ENCODE data around the gene CRTAC1.

DNA sequence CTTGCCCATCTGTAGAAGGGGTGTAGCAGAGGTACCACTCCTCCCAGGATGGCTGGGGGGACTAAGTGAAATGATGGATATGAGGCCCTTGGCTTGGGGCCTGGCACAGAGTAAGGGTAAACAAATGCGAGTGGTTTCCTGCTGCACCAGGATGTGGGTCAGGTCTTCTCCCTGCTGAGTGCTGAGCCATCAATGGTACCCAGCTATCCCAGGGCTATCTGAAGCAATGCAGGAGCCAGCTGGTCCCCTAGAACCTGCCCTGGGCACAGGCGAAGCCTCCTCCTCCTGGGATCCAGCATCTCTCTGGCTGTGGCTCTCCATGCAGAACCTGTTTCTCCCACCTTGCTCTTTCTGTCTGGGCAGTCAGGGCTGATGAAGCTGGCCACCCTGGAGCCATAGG lies 201.7 kb downstream of the CRTAC1 start:
- no peak for TF ChIP-seq NR1H2 (CRISPR knock-in tag; IDR thresholded peaks at IDR 0.05)
- TF ChIP-seq TEAD1 (CRISPR knock-in tag; IDR thresholded peaks at IDR 0.05), result no peak
- no peak for TF ChIP-seq CREB1 (CRISPR knock-in tag; IDR thresholded peaks at IDR 0.05)
- no peak for TF ChIP-seq RELA (CRISPR knock-in tag; IDR thresholded peaks at IDR 0.05; ENCODE audit: borderline replicate concordance)
- TF ChIP-seq, protein P1, sequence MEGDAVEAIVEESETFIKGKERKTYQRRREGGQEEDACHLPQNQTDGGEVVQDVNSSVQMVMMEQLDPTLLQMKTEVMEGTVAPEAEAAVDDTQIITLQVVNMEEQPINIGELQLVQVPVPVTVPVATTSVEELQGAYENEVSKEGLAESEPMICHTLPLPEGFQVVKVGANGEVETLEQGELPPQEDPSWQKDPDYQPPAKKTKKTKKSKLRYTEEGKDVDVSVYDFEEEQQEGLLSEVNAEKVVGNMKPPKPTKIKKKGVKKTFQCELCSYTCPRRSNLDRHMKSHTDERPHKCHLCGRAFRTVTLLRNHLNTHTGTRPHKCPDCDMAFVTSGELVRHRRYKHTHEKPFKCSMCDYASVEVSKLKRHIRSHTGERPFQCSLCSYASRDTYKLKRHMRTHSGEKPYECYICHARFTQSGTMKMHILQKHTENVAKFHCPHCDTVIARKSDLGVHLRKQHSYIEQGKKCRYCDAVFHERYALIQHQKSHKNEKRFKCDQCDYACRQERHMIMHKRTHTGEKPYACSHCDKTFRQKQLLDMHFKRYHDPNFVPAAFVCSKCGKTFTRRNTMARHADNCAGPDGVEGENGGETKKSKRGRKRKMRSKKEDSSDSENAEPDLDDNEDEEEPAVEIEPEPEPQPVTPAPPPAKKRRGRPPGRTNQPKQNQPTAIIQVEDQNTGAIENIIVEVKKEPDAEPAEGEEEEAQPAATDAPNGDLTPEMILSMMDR (IDR thresholded peaks at IDR 0.05), result no peak
- TF ChIP-seq, protein P2, sequence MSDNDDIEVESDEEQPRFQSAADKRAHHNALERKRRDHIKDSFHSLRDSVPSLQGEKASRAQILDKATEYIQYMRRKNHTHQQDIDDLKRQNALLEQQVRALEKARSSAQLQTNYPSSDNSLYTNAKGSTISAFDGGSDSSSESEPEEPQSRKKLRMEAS (CRISPR knock-in tag; IDR thresholded peaks at IDR 0.05), result no peak
- no peak for TF ChIP-seq SP1 (CRISPR knock-in tag; conservative IDR thresholded peaks at IDR 0.05)
- TF ChIP-seq, protein P3, sequence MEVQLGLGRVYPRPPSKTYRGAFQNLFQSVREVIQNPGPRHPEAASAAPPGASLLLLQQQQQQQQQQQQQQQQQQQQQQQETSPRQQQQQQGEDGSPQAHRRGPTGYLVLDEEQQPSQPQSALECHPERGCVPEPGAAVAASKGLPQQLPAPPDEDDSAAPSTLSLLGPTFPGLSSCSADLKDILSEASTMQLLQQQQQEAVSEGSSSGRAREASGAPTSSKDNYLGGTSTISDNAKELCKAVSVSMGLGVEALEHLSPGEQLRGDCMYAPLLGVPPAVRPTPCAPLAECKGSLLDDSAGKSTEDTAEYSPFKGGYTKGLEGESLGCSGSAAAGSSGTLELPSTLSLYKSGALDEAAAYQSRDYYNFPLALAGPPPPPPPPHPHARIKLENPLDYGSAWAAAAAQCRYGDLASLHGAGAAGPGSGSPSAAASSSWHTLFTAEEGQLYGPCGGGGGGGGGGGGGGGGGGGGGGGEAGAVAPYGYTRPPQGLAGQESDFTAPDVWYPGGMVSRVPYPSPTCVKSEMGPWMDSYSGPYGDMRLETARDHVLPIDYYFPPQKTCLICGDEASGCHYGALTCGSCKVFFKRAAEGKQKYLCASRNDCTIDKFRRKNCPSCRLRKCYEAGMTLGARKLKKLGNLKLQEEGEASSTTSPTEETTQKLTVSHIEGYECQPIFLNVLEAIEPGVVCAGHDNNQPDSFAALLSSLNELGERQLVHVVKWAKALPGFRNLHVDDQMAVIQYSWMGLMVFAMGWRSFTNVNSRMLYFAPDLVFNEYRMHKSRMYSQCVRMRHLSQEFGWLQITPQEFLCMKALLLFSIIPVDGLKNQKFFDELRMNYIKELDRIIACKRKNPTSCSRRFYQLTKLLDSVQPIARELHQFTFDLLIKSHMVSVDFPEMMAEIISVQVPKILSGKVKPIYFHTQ (CRISPR knock-in tag; IDR thresholded peaks at IDR 0.05), result no peak
- no peak for TF ChIP-seq JAZF1 (CRISPR knock-in tag; IDR thresholded peaks at IDR 0.05)

Data from WTC11 (cell line).